GM19395 (cell line): ENCODE data around the gene ADGRL2.

Experiments used
- ATAC-seq: cut with Tn5 transposase; IDR thresholded peaks from one replicate; pipeline ENCODE4 v1.9.1; 2021; ENCODE audit warnings: mild to moderate bottlenecking, moderate library complexity; ENCODE audit not compliant: unreplicated experiment

ADGRL2 gene

DNA sequence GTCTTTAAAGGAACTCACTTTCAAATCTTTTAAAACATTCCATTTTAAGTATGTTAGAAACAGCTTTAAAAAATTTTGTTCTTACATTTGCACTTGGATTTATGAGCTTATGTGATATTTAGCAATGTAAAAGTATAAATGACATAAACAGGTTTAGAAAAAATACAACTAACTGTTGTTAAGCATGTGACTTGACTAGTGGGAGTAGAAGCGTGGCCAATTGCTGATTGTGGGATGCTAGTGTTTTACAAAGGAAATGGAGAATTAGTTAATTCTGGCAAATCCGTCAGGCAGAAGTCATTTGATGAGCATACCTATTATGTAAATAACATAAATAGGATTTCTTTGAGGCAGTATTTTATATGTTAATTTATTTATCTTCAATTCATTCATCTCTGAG lies 175.8 kb downstream of the ADGRL2 start:
- ATAC-seq: no peak

DNA sequence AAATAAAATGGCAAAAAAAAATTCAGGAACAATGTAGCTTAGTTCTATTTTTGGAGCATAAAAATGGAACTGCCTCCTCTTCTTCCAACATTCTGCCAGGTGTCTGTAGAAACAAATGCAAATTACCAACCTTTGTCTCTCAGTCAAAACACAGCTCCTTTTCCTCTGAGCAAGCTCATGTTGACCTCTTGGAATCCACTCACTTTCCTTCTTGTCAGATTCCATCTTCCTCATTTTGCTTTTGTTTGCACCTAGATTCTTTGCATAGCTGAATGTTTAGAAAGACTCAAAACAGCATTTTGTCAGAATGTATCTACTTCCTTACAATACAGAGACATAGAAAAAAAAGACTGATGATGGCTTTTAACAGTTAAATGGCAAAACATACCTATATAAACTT lies 178.2 kb downstream of the ADGRL2 start:
- no peak for ATAC-seq

DNA sequence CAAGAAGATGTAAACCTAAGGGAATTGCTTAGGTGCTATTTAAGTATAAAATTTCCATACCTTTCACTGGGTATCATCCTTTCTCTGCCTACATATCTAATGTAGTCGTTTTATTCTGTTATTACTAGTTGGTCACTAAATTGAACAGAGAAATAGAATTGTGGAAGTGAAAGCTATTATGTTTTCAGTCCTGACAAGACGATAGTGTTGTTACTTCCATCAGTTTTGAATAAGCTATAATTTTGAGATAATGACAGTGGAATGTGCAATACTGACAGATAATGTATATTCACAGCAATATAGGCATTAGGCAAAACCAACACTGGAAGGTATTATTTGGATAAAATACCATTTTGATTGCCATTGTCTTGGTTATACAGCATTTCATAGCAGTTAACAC lies 181.8 kb downstream of the ADGRL2 start:
- no peak for ATAC-seq

DNA sequence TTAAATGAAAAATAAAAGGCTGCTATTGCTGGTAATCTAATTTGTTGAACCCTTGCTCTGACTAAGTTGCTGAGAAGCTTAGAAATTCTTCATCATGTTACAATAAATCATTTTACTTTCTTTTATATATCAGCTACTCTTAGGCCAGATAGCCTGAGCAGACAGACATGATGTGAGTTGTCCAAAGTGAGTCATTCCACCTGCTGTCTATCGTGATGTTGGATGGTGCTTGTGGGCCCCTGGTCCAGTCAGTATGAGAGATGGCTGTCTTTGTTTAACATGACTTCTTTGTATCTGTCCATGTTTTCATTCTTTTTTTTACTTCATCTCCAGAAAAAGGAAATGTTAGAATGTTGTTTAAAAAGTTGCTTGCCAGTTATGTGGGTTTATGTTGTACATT lies 188.8 kb downstream of the ADGRL2 start:
- ATAC-seq: no peak

GRCh38 chr1:81990241-81990640 lies 189.5 kb downstream of the ADGRL2 start:
- no peak for ATAC-seq

- no peak for ATAC-seq
These were observed 197.4 kb downstream of the ADGRL2 start for GRCh38 chr1:81998165-81998564.

DNA sequence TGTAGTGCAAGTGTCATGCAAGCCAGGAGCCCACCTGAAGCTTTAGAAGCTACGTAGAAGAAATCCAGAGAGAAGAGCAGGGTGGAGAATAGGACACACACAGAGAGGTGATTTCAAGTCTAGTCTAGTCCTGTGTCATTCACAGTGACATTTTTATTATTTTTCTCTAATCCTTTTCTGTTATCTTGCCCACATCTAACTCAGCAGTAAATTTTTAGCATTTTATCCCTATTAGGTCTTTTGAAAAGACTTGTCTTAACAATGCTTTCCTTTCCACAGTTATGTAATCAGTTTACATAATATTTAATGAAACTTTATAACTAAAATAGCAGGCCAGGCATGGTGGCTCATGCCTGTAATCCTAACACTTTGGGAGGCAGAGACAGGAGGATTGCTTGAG lies 198.6 kb downstream of the ADGRL2 start:
- ATAC-seq: no peak

GRCh38 chr1:82000221-82000620 lies 199.5 kb downstream of the ADGRL2 start:
- no peak for ATAC-seq

DNA sequence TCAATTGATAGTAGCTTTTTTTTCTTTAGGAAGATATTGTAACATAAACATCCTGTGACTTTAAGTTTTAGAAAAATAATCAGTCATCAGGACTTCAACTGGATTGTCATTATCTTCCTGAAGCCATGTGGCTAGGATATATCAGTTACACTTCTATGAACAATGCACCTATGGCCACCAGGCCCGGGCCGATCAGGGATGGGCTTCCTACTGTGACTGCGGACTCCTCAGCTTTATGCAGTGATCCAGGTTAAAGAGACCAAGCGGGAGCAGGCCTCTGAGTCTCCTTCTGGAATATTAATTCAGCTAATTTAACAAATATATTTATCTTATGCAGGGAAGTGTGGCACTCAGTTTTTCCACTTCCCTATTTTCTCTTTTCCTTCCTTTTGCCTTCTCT lies 200.6 kb downstream of the ADGRL2 start:
- ATAC-seq: no peak

DNA sequence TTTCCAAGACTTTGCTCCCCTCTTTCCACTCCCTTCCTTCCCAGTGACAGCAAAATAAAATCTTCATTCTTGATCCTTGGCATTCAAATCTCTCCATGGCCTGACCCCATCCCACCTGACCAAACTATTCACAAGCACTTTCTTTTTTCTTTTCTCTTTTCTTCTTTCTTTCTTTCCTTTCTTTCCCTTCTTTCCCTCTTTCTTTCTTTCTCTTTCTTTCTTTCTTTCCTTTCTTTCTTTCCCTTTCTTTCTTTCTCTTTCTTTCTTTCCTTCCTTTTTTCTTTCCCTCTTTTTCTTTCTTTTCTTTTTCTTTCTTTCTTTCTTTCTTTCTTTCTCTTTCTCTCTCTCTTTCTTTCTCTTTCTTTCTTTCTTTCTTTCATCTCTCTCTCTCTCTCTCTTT lies 207.1 kb downstream of the ADGRL2 start:
- ATAC-seq: no peak

DNA sequence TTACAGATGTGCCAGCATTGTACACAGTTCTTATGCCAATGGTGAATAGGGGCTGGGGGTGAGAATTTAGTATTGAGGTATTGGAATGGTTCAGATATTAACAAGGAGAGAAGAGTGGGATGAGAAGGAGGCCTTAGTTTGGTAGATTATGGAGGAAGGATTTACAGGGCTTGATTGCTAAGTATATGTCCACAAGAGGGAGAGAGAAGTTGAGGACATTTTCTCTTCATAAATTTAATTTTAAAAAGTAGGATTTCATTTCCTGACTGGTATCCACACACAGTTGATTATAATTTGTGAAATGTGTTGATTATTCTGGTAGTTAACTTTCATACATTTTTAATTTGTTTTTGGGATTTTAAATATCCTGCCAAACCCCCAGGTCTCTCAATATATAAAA lies 213.0 kb downstream of the ADGRL2 start:
- no peak for ATAC-seq

DNA sequence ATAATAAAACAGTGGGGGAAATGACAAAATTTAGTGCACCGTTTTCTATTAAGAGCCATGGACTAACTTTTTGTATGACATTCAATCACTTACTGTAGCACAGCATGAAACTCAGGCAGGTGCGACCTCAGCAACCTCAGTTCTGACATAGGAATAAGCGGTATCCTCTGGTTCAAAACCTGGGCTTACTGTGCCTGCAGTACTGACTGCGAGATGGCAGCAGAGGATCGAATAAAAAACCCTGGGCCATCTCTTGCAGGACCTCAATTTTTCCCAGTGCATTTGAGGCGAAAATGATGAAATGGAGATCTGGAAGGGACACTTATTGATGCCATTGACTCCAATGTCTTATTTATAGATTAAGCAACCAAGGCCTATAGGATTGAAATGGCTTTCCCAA lies 214.7 kb downstream of the ADGRL2 start:
- ATAC-seq: no peak

DNA sequence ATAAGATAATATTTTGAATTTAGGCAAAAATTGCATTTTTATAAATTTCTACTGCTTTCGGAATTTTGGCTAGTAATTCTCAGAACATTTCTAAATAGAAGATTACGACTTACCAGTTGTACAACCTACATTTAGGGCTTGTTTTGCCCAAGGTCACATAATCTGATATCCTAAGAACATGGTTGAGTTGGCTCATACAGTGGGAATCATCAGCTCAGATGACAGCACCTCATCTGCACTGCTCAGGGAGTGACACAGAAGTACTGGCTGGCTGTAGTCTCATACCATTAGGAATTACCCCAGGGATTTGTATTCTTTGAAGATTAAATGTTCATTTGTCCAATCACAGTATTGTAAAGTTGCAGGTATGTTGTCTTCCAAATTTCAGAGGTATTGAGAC lies 217.6 kb downstream of the ADGRL2 start:
- no peak for ATAC-seq

GRCh38 chr1:82019508-82019907 lies 218.8 kb downstream of the ADGRL2 start:
- ATAC-seq: no peak

DNA sequence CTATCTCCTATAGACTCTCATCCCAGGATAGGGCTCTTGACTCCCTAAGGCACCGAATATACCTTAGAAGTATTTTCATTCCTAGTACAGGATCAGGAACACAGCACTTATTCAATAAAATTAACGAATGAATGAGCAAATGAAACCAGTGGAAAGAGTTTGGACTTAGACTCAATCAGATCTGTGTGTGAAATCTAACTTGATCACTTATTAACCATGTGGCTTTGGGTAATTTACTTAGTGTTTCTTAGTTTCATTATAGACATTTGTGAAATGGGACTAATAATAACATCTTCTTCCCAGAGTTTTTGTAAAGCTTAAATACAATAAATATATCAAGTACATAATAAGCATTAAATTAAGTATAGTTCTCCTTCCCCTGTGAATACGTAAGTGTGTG lies 230.1 kb downstream of the ADGRL2 start:
- no peak for ATAC-seq

DNA sequence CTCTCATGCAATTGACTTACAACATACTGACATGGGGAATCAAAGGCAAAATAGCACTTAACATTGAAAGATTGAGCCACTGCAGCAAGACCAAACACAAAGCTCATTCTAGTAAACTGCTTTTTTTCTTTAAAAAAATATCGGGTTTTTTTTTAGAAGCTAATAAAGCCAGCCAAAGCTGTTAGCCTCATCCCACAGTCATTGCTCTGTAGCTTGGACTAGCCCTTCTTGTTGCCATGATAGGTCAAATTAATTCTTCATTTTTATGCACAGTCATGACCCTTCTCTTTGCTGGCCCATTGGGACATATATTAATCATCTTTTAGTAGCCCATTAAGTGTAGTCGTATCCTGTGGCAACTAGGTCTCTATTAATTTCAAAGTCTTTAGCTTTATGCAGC lies 231.3 kb downstream of the ADGRL2 start:
- no peak for ATAC-seq

- ATAC-seq: no peak
These were observed 234.1 kb downstream of the ADGRL2 start for GRCh38 chr1:82034812-82035211.
